Measurements from ENCODE around the gene RTP1.

GRCh38 chr3:187215460-187215859 is 18.2 kb downstream of the RTP1 start:
- TF ChIP-seq TCF12 (IDR thresholded peaks at IDR 0.05; ENCODE audit: low read depth) (no peak), TEAD4 (IDR thresholded peaks at IDR 0.05) (no peak), MAX (IDR thresholded peaks at IDR 0.05) (no peak), EP300 (IDR thresholded peaks at IDR 0.05; ENCODE audit: borderline replicate concordance) (no peak), TAF1 (IDR thresholded peaks at IDR 0.05; ENCODE audit: low read depth) (no peak), RAD21 (IDR thresholded peaks at IDR 0.05; ENCODE audit: low read depth) (no peak), YY1 (IDR thresholded peaks at IDR 0.05; ENCODE audit: low read depth) (no peak)
